ENCODE results near the gene DGKD.

The DGKD gene

DNA sequence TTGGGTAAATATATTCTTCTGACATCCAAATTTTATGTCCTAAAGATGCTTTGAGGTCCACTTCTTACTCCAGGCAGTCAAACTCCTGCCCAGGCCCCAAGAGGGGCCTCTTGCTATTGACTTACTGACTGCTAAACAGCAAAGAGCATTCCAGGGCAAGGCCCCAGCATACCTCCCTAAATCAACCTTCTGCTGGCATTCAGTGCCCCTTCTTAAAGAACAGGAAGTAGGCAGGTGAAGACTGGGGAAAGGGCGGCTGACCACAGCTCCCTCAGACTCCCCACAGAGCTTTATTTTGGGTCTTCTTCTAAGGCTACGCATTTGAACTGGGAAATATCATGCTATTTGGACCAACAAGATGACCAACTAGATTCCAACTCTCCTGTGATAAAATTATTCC, 143.4 kb downstream of the DGKD start:
- no peak for TF ChIP-seq SIN3A (IDR thresholded peaks at IDR 0.05; ENCODE audit: borderline replicate concordance, insufficient read depth, low read length)
- TF ChIP-seq, protein P1, sequence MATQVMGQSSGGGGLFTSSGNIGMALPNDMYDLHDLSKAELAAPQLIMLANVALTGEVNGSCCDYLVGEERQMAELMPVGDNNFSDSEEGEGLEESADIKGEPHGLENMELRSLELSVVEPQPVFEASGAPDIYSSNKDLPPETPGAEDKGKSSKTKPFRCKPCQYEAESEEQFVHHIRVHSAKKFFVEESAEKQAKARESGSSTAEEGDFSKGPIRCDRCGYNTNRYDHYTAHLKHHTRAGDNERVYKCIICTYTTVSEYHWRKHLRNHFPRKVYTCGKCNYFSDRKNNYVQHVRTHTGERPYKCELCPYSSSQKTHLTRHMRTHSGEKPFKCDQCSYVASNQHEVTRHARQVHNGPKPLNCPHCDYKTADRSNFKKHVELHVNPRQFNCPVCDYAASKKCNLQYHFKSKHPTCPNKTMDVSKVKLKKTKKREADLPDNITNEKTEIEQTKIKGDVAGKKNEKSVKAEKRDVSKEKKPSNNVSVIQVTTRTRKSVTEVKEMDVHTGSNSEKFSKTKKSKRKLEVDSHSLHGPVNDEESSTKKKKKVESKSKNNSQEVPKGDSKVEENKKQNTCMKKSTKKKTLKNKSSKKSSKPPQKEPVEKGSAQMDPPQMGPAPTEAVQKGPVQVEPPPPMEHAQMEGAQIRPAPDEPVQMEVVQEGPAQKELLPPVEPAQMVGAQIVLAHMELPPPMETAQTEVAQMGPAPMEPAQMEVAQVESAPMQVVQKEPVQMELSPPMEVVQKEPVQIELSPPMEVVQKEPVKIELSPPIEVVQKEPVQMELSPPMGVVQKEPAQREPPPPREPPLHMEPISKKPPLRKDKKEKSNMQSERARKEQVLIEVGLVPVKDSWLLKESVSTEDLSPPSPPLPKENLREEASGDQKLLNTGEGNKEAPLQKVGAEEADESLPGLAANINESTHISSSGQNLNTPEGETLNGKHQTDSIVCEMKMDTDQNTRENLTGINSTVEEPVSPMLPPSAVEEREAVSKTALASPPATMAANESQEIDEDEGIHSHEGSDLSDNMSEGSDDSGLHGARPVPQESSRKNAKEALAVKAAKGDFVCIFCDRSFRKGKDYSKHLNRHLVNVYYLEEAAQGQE (IDR thresholded peaks at IDR 0.05; ENCODE audit: insufficient read depth in 1 of 2, low read depth in 2 of 2, low read length in 2 of 2), result no peak
- TF ChIP-seq FOXP2 (optimal IDR thresholded peaks at IDR 0.05; ENCODE audit: borderline replicate concordance, extremely low read depth, extremely low read length, insufficient read depth), result no peak
- no peak for TF ChIP-seq TAF1 (IDR thresholded peaks at IDR 0.05; ENCODE audit: borderline replicate concordance, insufficient read depth, low read length)
- TF ChIP-seq POLR2AphosphoS5 (IDR thresholded peaks at IDR 0.05; ENCODE audit: low read depth, low read length), result no peak

DNA sequence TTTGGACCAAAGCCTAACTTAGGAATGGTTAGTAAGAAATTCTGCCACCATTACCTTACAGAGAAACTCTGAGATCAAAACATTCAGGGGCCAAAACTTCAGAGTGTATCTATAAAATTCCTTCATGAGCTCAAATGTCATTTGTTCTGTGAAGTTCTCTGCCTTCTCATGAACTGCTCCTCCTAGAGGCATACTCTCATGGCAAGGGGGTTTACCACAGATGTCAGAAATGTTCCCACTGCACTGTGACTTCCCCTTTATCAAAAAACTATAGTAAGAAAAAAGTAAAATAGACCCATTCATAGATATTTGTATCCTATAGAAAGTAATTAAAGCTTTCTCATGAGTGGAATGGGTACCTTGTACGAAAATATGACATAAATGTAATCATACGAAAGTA, 143.8 kb downstream of the DGKD start:
- no peak for TF ChIP-seq FOXP2 (optimal IDR thresholded peaks at IDR 0.05; ENCODE audit: borderline replicate concordance, extremely low read depth, extremely low read length, insufficient read depth)
- TF ChIP-seq SIN3A (IDR thresholded peaks at IDR 0.05; ENCODE audit: borderline replicate concordance, insufficient read depth, low read length), result no peak
- no peak for TF ChIP-seq POLR2AphosphoS5 (IDR thresholded peaks at IDR 0.05; ENCODE audit: low read depth, low read length)
- TF ChIP-seq TAF1 (IDR thresholded peaks at IDR 0.05; ENCODE audit: borderline replicate concordance, insufficient read depth, low read length), result no peak
- TF ChIP-seq, protein P1 (IDR thresholded peaks at IDR 0.05; ENCODE audit: insufficient read depth in 1 of 2, low read depth in 2 of 2, low read length in 2 of 2), result no peak

DNA sequence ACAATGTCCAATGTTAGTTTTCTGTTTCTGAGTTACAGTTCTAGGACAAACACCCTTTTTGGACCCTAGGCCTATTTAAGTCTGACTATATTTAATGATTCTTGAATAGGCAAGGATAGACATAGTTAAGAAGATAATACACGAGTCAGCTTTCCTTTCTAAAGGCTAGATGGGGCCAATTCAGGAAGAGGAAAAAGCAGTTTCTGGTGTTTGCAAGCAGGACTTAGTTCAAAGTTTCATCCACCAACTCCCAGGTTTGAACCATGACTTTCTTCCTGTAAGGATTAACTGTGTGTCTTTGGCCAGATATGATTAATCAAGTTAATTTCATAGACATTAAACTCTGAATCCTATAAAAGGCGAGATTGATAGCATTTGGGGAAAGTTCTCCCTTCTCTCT, 145.6 kb downstream of the DGKD start:
- TF ChIP-seq TAF1 (IDR thresholded peaks at IDR 0.05; ENCODE audit: borderline replicate concordance, insufficient read depth, low read length), result no peak
- TF ChIP-seq, protein P1 (IDR thresholded peaks at IDR 0.05; ENCODE audit: insufficient read depth in 1 of 2, low read depth in 2 of 2, low read length in 2 of 2), result no peak
- TF ChIP-seq POLR2AphosphoS5 (IDR thresholded peaks at IDR 0.05; ENCODE audit: low read depth, low read length), result no peak
- no peak for TF ChIP-seq FOXP2 (optimal IDR thresholded peaks at IDR 0.05; ENCODE audit: borderline replicate concordance, extremely low read depth, extremely low read length, insufficient read depth)
- no peak for TF ChIP-seq SIN3A (IDR thresholded peaks at IDR 0.05; ENCODE audit: borderline replicate concordance, insufficient read depth, low read length)

DNA sequence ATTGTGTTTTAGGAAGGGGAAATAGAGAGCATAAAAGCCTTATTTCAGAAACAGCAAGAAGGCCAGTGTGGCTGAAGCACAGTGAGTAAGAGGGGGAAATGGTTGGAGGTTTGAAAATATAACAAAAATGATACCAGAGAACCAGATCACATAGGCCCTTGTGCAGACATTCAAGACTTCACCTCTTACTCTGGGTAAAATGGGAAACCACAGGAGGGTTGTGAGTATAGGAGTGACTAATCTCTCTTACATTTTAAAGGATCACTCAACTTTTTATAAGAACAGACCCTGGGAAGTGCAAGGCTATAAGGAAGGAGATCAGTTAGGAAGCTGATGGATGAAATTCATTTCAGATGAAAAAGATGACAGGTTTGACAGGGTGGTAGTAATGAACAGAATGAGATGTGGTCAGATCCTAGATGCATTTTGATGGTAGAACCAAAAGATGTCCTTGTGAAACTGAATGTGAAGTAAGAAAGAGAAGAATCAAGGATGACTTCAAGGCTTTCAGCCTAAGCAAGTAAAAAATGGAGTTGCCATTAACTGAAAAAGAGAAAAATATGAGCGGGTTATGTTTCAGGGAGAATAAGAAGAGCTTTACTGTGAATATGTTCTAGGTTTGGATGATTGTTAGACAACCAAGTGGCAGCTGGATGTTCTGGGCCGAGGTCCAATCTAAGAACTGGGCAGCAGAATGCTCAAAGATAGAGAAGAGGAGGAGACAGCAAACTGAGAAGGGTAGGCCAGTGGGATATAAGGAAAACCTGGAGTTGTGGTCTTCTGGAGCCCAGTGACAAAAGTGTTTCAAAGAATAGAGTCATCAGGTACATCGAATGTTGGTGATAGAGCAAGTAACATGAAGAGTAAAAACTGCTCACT, 147.1 kb downstream of the DGKD start:
- no peak for TF ChIP-seq POLR2AphosphoS5 (IDR thresholded peaks at IDR 0.05; ENCODE audit: low read depth, low read length)
- TF ChIP-seq SIN3A (IDR thresholded peaks at IDR 0.05; ENCODE audit: borderline replicate concordance, insufficient read depth, low read length), result no peak
- TF ChIP-seq, protein P1 (IDR thresholded peaks at IDR 0.05; ENCODE audit: insufficient read depth in 1 of 2, low read depth in 2 of 2, low read length in 2 of 2), result no peak
- TF ChIP-seq FOXP2 (optimal IDR thresholded peaks at IDR 0.05; ENCODE audit: borderline replicate concordance, extremely low read depth, extremely low read length, insufficient read depth), result no peak
- no peak for TF ChIP-seq TAF1 (IDR thresholded peaks at IDR 0.05; ENCODE audit: borderline replicate concordance, insufficient read depth, low read length)
